Ishikawa (cell line): Measurements from ENCODE around the gene MLLT3.

Source experiments
- EGR1 ChIP-seq: IDR thresholded peaks from 2 replicates; pipeline ENCODE4 v1.6.1; 2012
- EP300 ChIP-seq: IDR thresholded peaks from 2 replicates; pipeline ENCODE4 v1.6.1; 2012; ENCODE audit warnings: borderline replicate concordance
- FOXM1 ChIP-seq: IDR thresholded peaks from 2 replicates; pipeline ENCODE4 v1.6.1; 2012; ENCODE audit warnings: low read depth, borderline replicate concordance
- MAX ChIP-seq: IDR thresholded peaks from 2 replicates; pipeline ENCODE4 v1.6.1; 2012
- NFIC ChIP-seq: IDR thresholded peaks from 2 replicates; pipeline ENCODE4 v1.6.1; 2012
- TAF1 ChIP-seq: IDR thresholded peaks from 2 replicates; pipeline ENCODE4 v1.6.1; 2012; ENCODE audit warnings: low read depth, mild to moderate bottlenecking
- TEAD4 ChIP-seq: IDR thresholded peaks from 2 replicates; pipeline ENCODE4 v1.6.1; 2012
- YY1 ChIP-seq: IDR thresholded peaks from 2 replicates; pipeline ENCODE4 v1.6.1; 2012; ENCODE audit warnings: low read depth
- ZBTB7A ChIP-seq: IDR thresholded peaks from 2 replicates; pipeline ENCODE4 v1.6.1; 2012; ENCODE audit warnings: low read depth
- TF ChIP-seq, protein P1 (sequence below): IDR thresholded peaks from 2 replicates; pipeline ENCODE4 v1.6.1; 2012; ENCODE audit warnings: low read depth, mild to moderate bottlenecking

DNA sequence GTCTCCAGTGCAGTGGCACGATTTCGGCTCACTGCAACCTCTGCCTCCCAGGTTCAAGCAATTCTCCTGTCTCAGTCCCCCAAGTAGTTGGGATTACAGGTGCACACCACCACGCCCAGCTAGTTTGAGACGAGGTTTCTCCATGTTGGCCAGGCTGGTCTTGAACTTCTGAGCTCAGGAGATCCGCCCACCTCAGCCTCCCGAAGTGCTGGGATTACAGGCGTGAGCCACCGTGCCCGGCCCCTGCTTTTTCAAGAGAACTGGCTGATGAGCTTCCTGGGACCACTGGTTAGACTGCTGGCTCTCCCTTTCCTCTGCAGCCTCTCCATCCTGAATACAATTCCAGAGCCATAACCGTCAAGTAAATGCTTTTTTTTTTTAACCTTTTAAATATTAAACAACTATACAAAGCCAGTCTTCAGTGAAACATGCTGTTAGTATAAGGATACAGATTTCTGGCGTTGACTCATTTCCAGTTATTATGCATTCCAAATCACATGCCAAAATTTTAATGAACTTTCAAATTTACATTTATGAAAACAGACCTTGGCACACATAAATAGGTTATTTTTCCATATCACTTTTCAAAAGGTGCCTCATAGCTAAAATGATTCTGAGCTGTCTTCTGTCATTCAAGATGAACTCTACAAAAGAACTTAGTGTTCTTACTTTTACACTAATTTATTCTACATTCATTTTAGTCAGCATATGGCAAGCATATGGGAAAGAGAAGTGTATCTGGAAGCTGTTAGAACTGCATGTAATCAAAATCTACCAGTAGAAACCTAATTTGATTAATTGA, 116.0 kb downstream of the MLLT3 start:
- TF ChIP-seq TAF1 (no peak), TEAD4 (no peak), YY1 (no peak), EGR1 (no peak), FOXM1 (no peak), NFIC (no peak), EP300 (no peak), ZBTB7A (no peak), MAX (no peak)
- TF ChIP-seq, protein P1, sequence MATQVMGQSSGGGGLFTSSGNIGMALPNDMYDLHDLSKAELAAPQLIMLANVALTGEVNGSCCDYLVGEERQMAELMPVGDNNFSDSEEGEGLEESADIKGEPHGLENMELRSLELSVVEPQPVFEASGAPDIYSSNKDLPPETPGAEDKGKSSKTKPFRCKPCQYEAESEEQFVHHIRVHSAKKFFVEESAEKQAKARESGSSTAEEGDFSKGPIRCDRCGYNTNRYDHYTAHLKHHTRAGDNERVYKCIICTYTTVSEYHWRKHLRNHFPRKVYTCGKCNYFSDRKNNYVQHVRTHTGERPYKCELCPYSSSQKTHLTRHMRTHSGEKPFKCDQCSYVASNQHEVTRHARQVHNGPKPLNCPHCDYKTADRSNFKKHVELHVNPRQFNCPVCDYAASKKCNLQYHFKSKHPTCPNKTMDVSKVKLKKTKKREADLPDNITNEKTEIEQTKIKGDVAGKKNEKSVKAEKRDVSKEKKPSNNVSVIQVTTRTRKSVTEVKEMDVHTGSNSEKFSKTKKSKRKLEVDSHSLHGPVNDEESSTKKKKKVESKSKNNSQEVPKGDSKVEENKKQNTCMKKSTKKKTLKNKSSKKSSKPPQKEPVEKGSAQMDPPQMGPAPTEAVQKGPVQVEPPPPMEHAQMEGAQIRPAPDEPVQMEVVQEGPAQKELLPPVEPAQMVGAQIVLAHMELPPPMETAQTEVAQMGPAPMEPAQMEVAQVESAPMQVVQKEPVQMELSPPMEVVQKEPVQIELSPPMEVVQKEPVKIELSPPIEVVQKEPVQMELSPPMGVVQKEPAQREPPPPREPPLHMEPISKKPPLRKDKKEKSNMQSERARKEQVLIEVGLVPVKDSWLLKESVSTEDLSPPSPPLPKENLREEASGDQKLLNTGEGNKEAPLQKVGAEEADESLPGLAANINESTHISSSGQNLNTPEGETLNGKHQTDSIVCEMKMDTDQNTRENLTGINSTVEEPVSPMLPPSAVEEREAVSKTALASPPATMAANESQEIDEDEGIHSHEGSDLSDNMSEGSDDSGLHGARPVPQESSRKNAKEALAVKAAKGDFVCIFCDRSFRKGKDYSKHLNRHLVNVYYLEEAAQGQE, result no peak
